Measurements from ENCODE around the gene ABCB11.

ABCB11 gene

GRCh38 chr2:169039702-169040101 is 8.6 kb upstream of the ABCB11 start:
- Histone ChIP-seq H3K36me3 (ENCODE audit: control insufficient read depth, insufficient read depth, low read length) (no peaks in the 10 kb centered on the region), H3K9ac (ENCODE audit: low read length) (no peak overlapping the region), H3K4me3 (ENCODE audit: low read depth, low read length) (no peak overlapping the region), H3K27ac (ENCODE audit: low read depth, low read length) (no peak overlapping the region), H3K9me3 (ENCODE audit: control insufficient read depth, insufficient read depth, low read depth, low read length) (peaks cover 12% of the 10 kb centered on the region; the same call in 1 of the 2 replicates), H3K27me3 (ENCODE audit: control insufficient read depth, insufficient read depth, low read length) (no peaks in the 10 kb centered on the region), H3K4me1 (ENCODE audit: control insufficient read depth, insufficient read depth, low read length) (no peaks in the 10 kb centered on the region; the same call in 1 of the 2 replicates)

- H3K9me3 ChIP-seq (ENCODE audit: control insufficient read depth, insufficient read depth, low read depth, low read length) = peaks cover 8% of the 10 kb centered on the region; the same call in 1 of the 2 replicates
- no peak overlapping the region for H3K9ac ChIP-seq (ENCODE audit: low read length)
- H3K4me1 ChIP-seq (ENCODE audit: control insufficient read depth, insufficient read depth, low read length) = no peaks in the 10 kb centered on the region; the same call in 1 of the 2 replicates
- H3K36me3 ChIP-seq (ENCODE audit: control insufficient read depth, insufficient read depth, low read length) = no peaks in the 10 kb centered on the region
- H3K27ac ChIP-seq (ENCODE audit: low read depth, low read length) = no peak overlapping the region
- H3K27me3 ChIP-seq (ENCODE audit: control insufficient read depth, insufficient read depth, low read length) = no peaks in the 10 kb centered on the region
- H3K4me3 ChIP-seq (ENCODE audit: low read depth, low read length) = no peak overlapping the region
Measured at GRCh38 chr2:169038338-169038757, 7.2 kb upstream of the ABCB11 start.

GRCh38 chr2:169036736-169037440 is 5.8 kb upstream of the ABCB11 start:
- Histone ChIP-seq H3K4me3 (ENCODE audit: low read depth, low read length) (no peak overlapping the region), H3K27ac (ENCODE audit: low read depth, low read length) (no peak overlapping the region), H3K27me3 (ENCODE audit: control insufficient read depth, insufficient read depth, low read length) (no peaks in the 10 kb centered on the region), H3K9me3 (ENCODE audit: control insufficient read depth, insufficient read depth, low read depth, low read length) (no peaks in the 10 kb centered on the region), H3K36me3 (ENCODE audit: control insufficient read depth, insufficient read depth, low read length) (no peaks in the 10 kb centered on the region), H3K9ac (ENCODE audit: low read length) (no peak overlapping the region), H3K4me1 (ENCODE audit: control insufficient read depth, insufficient read depth, low read length) (no peaks in the 10 kb centered on the region; the same call in 1 of the 2 replicates)

- Histone ChIP-seq H3K9ac (ENCODE audit: low read length) (no peak overlapping the region), H3K27ac (ENCODE audit: low read depth, low read length) (no peak overlapping the region), H3K9me3 (ENCODE audit: control insufficient read depth, insufficient read depth, low read depth, low read length) (no peaks in the 10 kb centered on the region), H3K36me3 (ENCODE audit: control insufficient read depth, insufficient read depth, low read length) (no peaks in the 10 kb centered on the region), H3K27me3 (ENCODE audit: control insufficient read depth, insufficient read depth, low read length) (no peaks in the 10 kb centered on the region), H3K4me3 (ENCODE audit: low read depth, low read length) (no peak overlapping the region), H3K4me1 (ENCODE audit: control insufficient read depth, insufficient read depth, low read length) (no peaks in the 10 kb centered on the region; the same call in 1 of the 2 replicates)
Measured at GRCh38 chr2:169035887-169036286, 4.8 kb upstream of the ABCB11 start.

DNA sequence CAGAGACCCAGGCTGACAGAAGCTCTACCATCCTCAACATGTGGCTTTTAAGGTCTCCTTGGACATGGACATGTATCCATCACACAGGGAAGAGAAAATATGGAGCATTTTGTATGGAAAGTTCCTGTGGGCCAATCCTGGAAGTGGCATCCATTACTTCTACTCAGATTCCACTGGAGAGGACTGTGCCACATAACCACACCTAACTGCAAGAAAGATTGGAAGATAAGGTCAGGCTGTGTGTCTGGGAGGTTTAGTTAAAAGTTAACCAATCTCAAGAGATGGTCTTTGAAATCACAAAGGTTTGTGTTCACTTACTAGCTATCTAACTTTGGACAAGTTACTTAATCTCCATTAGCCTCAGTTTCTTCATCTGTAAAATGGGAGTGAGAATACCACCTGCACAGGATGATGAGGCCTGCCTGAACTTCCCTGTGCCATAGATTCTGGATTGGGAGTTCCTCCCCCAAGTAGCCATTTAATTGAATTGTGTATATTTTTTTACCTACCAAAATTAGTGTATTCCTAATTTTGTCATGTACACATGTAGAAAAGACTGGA is 3.9 kb upstream of the ABCB11 start:
- H3K36me3 ChIP-seq (ENCODE audit: control insufficient read depth, insufficient read depth, low read length) = no peaks in the 10 kb centered on the region
- H3K27ac ChIP-seq (ENCODE audit: low read depth, low read length) = no peak overlapping the region
- no peaks in the 10 kb centered on the region; the same call in 1 of the 2 replicates for H3K4me1 ChIP-seq (ENCODE audit: control insufficient read depth, insufficient read depth, low read length)
- H3K9ac ChIP-seq (ENCODE audit: low read length) = no peak overlapping the region
- H3K27me3 ChIP-seq (ENCODE audit: control insufficient read depth, insufficient read depth, low read length) = no peaks in the 10 kb centered on the region
- no peak overlapping the region for H3K4me3 ChIP-seq (ENCODE audit: low read depth, low read length)
- H3K9me3 ChIP-seq (ENCODE audit: control insufficient read depth, insufficient read depth, low read depth, low read length) = no peaks in the 10 kb centered on the region

- Histone ChIP-seq H3K4me1 (ENCODE audit: control insufficient read depth, insufficient read depth, low read length) (no peaks in the 10 kb centered on the region; the same call in 1 of the 2 replicates), H3K9ac (ENCODE audit: low read length) (no peak overlapping the region), H3K36me3 (ENCODE audit: control insufficient read depth, insufficient read depth, low read length) (no peaks in the 10 kb centered on the region), H3K27ac (ENCODE audit: low read depth, low read length) (no peak overlapping the region), H3K9me3 (ENCODE audit: control insufficient read depth, insufficient read depth, low read depth, low read length) (no peaks in the 10 kb centered on the region), H3K27me3 (ENCODE audit: control insufficient read depth, insufficient read depth, low read length) (no peaks in the 10 kb centered on the region), H3K4me3 (ENCODE audit: low read depth, low read length) (no peak overlapping the region)
Measured at GRCh38 chr2:169034256-169034655, 3.1 kb upstream of the ABCB11 start.

DNA sequence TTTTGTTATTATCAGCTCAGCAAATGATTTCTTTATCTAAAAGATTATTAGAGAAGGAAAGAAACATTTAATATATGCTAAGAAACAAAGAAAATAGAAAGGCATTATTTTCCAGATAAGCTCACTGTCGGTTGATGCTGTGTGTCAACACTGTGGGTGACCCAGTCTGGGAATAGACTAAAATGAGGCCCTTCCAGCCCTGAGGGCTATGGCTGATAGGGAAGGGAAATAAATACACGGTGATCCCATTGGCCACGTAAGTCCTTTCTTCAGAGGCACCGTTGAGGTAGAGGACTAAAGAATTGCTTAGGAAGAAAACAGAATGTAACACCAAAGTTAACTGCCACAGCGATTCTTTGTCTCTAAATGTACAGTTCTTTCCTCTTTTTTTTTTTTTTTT is 1.8 kb downstream of the ABCB11 start:
- H3K36me3 ChIP-seq (ENCODE audit: control insufficient read depth, insufficient read depth, low read length) = no peaks in the 10 kb centered on the region
- no peak overlapping the region for H3K27ac ChIP-seq (ENCODE audit: low read depth, low read length)
- H3K9ac ChIP-seq (ENCODE audit: low read length) = no peak overlapping the region
- no peaks in the 10 kb centered on the region for H3K9me3 ChIP-seq (ENCODE audit: control insufficient read depth, insufficient read depth, low read depth, low read length)
- no peak overlapping the region for H3K4me3 ChIP-seq (ENCODE audit: low read depth, low read length)
- H3K27me3 ChIP-seq (ENCODE audit: control insufficient read depth, insufficient read depth, low read length) = no peaks in the 10 kb centered on the region
- no peaks in the 10 kb centered on the region for H3K4me1 ChIP-seq (ENCODE audit: control insufficient read depth, insufficient read depth, low read length)

DNA sequence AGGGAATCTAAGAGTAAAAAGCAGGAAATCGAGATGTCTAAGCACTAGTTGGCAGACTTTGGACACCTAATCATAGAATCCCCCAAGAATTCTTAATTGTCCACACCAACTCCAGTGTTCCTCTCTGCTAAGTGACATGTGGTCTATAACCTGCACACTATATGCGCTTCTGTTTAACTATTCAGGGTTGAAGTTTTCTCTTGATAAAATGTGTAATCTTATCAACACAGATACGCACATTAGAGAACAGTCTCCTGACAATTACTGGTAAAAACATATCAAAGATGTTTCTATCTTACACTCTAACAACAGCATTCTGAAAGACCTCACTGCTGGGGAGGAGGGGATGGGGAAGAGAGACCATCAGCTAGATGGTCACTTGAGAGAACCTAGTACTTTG is 3.9 kb downstream of the ABCB11 start:
- Histone ChIP-seq H3K4me3 (ENCODE audit: low read depth, low read length) (no peak overlapping the region), H3K36me3 (ENCODE audit: control insufficient read depth, insufficient read depth, low read length) (no peaks in the 10 kb centered on the region), H3K9ac (ENCODE audit: low read length) (no peak overlapping the region), H3K27me3 (ENCODE audit: control insufficient read depth, insufficient read depth, low read length) (no peaks in the 10 kb centered on the region), H3K9me3 (ENCODE audit: control insufficient read depth, insufficient read depth, low read depth, low read length) (no peaks in the 10 kb centered on the region), H3K27ac (ENCODE audit: low read depth, low read length) (no peak overlapping the region), H3K4me1 (ENCODE audit: control insufficient read depth, insufficient read depth, low read length) (no peaks in the 10 kb centered on the region)

GRCh38 chr2:169026056-169026455 is 5.1 kb downstream of the ABCB11 start:
- no peak overlapping the region for H3K27ac ChIP-seq (ENCODE audit: low read depth, low read length)
- H3K4me3 ChIP-seq (ENCODE audit: low read depth, low read length) = no peak overlapping the region

DNA sequence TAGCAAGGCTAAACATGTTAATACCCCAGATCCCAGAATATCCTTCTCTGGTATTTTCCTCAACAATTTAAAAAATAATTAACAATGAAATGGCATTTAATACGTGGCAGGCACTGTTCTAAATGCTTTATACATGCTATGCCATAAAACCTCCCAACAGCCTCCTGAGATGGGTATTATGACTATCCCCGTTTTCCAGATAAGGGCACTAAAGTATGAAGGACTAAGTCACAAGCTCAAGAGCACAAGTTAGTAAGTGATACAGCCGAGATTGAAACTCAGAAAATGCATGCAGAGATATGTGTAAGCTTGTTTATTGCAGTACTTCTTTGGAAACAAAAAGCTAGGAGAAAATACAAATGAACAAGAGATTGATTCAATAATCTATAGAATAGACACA is 8.0 kb downstream of the ABCB11 start:
- no peaks in the 10 kb centered on the region for H3K36me3 ChIP-seq (ENCODE audit: control insufficient read depth, insufficient read depth, low read length)
- H3K4me3 ChIP-seq (ENCODE audit: low read depth, low read length) = no peak overlapping the region
- H3K4me1 ChIP-seq (ENCODE audit: control insufficient read depth, insufficient read depth, low read length) = no peaks in the 10 kb centered on the region
- no peak overlapping the region for H3K9ac ChIP-seq (ENCODE audit: low read length)
- H3K9me3 ChIP-seq (ENCODE audit: control insufficient read depth, insufficient read depth, low read depth, low read length) = no peaks in the 10 kb centered on the region
- H3K27me3 ChIP-seq (ENCODE audit: control insufficient read depth, insufficient read depth, low read length) = no peaks in the 10 kb centered on the region
- H3K27ac ChIP-seq (ENCODE audit: low read depth, low read length) = no peak overlapping the region

More at GRCh38 chr2:169026056-169026455, 5.1 kb downstream of the ABCB11 start:
- Histone ChIP-seq H3K4me1 (ENCODE audit: control insufficient read depth, insufficient read depth, low read length) (no peaks in the 10 kb centered on the region), H3K9me3 (ENCODE audit: control insufficient read depth, insufficient read depth, low read depth, low read length) (no peaks in the 10 kb centered on the region), H3K36me3 (ENCODE audit: control insufficient read depth, insufficient read depth, low read length) (no peaks in the 10 kb centered on the region), H3K27me3 (ENCODE audit: control insufficient read depth, insufficient read depth, low read length) (no peaks in the 10 kb centered on the region), H3K9ac (ENCODE audit: low read length) (no peak overlapping the region)

DNA sequence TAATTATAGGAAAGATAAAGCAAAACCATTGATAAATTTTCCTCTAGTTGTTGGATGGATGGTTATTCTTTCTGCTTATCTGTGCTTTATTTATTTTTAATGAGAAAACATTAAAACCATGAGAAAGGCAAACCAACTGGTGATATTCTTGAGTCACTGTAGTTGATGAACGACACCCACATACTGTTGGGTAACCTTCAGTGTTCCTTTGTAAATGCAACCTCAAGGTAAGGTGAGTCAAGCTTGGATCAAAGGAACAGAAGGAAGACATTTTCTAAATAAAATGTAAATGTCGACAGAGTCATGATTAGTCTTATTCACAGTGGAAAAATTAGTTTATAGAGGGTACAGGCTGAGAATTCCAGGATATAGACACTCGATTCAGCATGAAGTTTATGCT is 12.7 kb downstream of the ABCB11 start:
- no peak overlapping the region for H3K9ac ChIP-seq (ENCODE audit: low read length)
- H3K4me1 ChIP-seq (ENCODE audit: control insufficient read depth, insufficient read depth, low read length) = peaks cover 5% of the 10 kb centered on the region; the same call in 1 of the 2 replicates
- no peak overlapping the region for H3K27ac ChIP-seq (ENCODE audit: low read depth, low read length)
- no peaks in the 10 kb centered on the region for H3K36me3 ChIP-seq (ENCODE audit: control insufficient read depth, insufficient read depth, low read length)
- no peaks in the 10 kb centered on the region for H3K9me3 ChIP-seq (ENCODE audit: control insufficient read depth, insufficient read depth, low read depth, low read length)
- no peaks in the 10 kb centered on the region for H3K27me3 ChIP-seq (ENCODE audit: control insufficient read depth, insufficient read depth, low read length)
- H3K4me3 ChIP-seq (ENCODE audit: low read depth, low read length) = no peak overlapping the region

All from HUES6 (cell line).